Esophagus squamous epithelium (tissue), 4 donors: ENCODE data around the gene KAZN.

Source experiments
- CTCF ChIP-seq, 6 experiments: fragments of 450-650 bp in 4 of 6; fragments of 200-600 bp in 2 of 6; sonication (generic) in 2 of 6; IDR thresholded peaks; one replicate each; pipeline ENCODE4 v1.5.1; 2016 to 2019; ENCODE audit warnings: antibody characterized with exemption in 6 of 6, mild to moderate bottlenecking in 4 of 6, moderate library complexity in 4 of 6
- POLR2A ChIP-seq, 4 donors: fragments of 450-650 bp; IDR thresholded peaks; one replicate each; pipeline ENCODE4 v1.6.1; 2017; ENCODE audit warnings: antibody characterized with exemption in 4 of 4, mild to moderate bottlenecking in 4 of 4, moderate library complexity in 3 of 4

GRCh38 chr1:15110128-15110866 is 511.8 kb downstream of the KAZN start:
- no peak for TF ChIP-seq POLR2A (IDR thresholded peaks at IDR 0.05)
- TF ChIP-seq CTCF (IDR thresholded peaks at IDR 0.05) = no peak
